Stimulated activated CD8-positive, alpha-beta memory T cell treated with anti-CD3 and anti-CD28 coated beads, Interleukin-15, amount 100 ng/mL, for 48 hours (primary cell): Measurements from ENCODE around the gene PLK1.
"Not testable (repeated sequence)": the region's sequence is repeated elsewhere in the genome, so short reads cannot be mapped to it uniquely, and the experiment has no call there.

Source experiments
- DNase-seq, 2 donors: peaks; one replicate each; pipeline ENCODE4 v3.0.0-alpha.2; 2020; ENCODE audit warnings: low read depth in 2 of 2

The PLK1 gene

GRCh38 chr16:23678430-23679273 lies at the start of gene PLK1:
Gene PLK1 (plus strand): TSS chr16:23678889. CDS start chr16:23678933, 44 bp downstream.
- DNase-seq, result peak; percentile 77

- DNase-seq, result no peak
Measured at GRCh38 chr16:23629516-23629915, 49.2 kb upstream of the PLK1 start.

GRCh38 chr16:23631874-23632273 lies 46.8 kb upstream of the PLK1 start:
- DNase-seq, result not testable (repeated sequence)

GRCh38 chr16:23634461-23635036 lies 44.1 kb upstream of the PLK1 start:
- DNase-seq, result no peak

GRCh38 chr16:23635958-23636357 lies 42.7 kb upstream of the PLK1 start:
- DNase-seq, result no peak

- DNase-seq, result no peak
Measured at GRCh38 chr16:23640615-23640930, 38.1 kb upstream of the PLK1 start.

- DNase-seq, result peak; percentile 84 to 90
Measured at GRCh38 chr16:23640931-23641765, 37.5 kb upstream of the PLK1 start, which contains the start of the genes DCTN5 and PALB2. Gene DCTN5 (plus strand): TSS chr16:23641466. CDS start chr16:23641543, 77 bp downstream. Gene PALB2 (minus strand): TSS chr16:23641310. CDS start chr16:23641157, 153 bp downstream.

GRCh38 chr16:23642246-23642774 lies 36.4 kb upstream of the PLK1 start:
- DNase-seq, result no peak

GRCh38 chr16:23650674-23651416 lies 27.8 kb upstream of the PLK1 start:
- no peak for DNase-seq

GRCh38 chr16:23651943-23652468 lies 26.7 kb upstream of the PLK1 start:
- DNase-seq, result no peak

GRCh38 chr16:23663918-23664317 lies 14.8 kb upstream of the PLK1 start:
- no peak for DNase-seq

- DNase-seq, result no peak
Measured at GRCh38 chr16:23666571-23667354, 11.9 kb upstream of the PLK1 start.

GRCh38 chr16:23667355-23667659 lies 11.4 kb upstream of the PLK1 start:
- no peak for DNase-seq

- no peak for DNase-seq
Measured at GRCh38 chr16:23668225-23668624, 10.5 kb upstream of the PLK1 start.

GRCh38 chr16:23668873-23669272 lies 9.8 kb upstream of the PLK1 start:
- no peak for DNase-seq

GRCh38 chr16:23670137-23670776 lies 8.4 kb upstream of the PLK1 start:
- DNase-seq, result peak; percentile 32 to 48

- no peak for DNase-seq
Measured at GRCh38 chr16:23673971-23674614, 4.6 kb upstream of the PLK1 start.

- DNase-seq, result no peak
Measured at GRCh38 chr16:23676924-23677480, 1.7 kb upstream of the PLK1 start.
